C4-2B (cell line): Measurements from ENCODE around the gene GSS.

Experiments used
- H3K27ac ChIP-seq: fragments of 450-650 bp; 2 replicates; pipeline ENCODE4 v1.5.1; 2017
- ZFX ChIP-seq: fragments of 450-650 bp; IDR thresholded peaks from 2 replicates; pipeline ENCODE4 v1.6.1; 2017
- TF ChIP-seq, protein P1 (sequence below): fragments of 450-650 bp; conservative IDR thresholded peaks from 2 replicates; pipeline ENCODE4 v1.5.1; 2017; ENCODE audit warnings: mild to moderate bottlenecking

The GSS gene

DNA sequence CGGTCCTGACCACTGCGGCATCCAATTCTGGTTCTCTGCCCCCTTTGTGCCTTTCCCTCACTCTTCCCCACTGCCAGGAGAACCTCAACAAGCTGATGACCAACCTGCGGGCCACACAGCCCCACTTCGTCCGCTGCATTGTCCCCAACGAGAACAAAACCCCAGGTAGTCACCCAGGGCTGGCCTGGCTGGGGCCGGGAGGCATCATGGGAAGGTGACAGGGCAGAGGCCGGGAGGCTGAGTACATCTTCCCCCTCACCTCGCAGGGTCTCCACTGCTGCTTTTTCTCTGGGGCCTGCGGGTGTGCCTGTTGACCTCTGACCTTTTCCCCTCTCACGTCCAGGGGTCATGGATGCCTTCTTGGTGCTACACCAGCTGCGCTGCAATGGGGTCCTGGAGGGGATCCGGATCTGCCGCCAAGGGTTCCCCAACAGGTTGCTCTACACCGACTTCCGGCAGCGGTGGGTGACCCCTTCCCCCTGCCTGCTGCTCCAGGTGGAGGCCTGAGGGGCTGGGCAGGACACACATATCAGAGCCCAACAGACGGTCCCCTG, 35.1 kb upstream of the GSS start:
- H3K27ac ChIP-seq, result no peak overlapping the region
- TF ChIP-seq, protein P1, sequence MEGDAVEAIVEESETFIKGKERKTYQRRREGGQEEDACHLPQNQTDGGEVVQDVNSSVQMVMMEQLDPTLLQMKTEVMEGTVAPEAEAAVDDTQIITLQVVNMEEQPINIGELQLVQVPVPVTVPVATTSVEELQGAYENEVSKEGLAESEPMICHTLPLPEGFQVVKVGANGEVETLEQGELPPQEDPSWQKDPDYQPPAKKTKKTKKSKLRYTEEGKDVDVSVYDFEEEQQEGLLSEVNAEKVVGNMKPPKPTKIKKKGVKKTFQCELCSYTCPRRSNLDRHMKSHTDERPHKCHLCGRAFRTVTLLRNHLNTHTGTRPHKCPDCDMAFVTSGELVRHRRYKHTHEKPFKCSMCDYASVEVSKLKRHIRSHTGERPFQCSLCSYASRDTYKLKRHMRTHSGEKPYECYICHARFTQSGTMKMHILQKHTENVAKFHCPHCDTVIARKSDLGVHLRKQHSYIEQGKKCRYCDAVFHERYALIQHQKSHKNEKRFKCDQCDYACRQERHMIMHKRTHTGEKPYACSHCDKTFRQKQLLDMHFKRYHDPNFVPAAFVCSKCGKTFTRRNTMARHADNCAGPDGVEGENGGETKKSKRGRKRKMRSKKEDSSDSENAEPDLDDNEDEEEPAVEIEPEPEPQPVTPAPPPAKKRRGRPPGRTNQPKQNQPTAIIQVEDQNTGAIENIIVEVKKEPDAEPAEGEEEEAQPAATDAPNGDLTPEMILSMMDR, result no peak
- no peak for TF ChIP-seq ZFX

DNA sequence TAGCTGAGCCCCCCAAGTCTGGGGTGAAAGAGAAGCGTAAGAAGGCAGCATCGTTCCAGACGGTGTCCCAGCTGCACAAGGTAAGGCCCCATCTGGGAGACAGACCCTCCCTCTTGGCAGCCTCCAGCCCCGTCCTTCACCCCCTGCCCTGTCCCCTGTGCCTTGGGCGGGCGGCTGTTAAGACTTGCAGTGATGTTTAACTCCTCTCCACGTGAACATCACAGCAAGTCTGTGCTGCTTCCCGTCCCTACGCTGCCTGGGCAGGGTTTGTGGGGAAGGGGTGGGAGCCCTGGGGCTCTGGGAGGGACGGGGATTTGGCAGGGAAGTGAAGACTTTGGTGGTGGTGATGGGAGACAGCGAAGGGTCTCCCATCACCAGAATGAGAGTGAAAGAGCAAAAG, 34.6 kb upstream of the GSS start:
- TF ChIP-seq, protein P1, result no peak
- no peak for TF ChIP-seq ZFX
- H3K27ac ChIP-seq, result no peak overlapping the region

DNA sequence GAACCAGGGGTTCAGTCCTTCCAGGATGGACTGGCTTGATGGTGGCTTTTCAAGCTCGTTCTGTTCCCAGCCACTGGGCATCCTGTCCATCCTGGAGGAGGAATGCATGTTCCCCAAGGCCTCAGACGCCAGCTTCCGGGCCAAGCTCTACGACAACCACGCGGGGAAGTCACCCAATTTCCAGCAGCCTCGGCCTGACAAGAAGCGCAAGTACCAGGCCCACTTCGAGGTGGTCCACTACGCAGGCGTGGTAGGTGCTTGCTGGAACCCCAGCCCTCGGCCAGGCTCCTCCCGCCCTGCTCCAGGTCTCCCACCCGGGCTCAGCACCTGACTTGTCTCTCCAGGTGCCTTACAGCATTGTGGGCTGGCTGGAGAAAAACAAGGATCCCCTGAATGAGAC, 34.1 kb upstream of the GSS start:
- TF ChIP-seq ZFX, result no peak
- TF ChIP-seq, protein P1, result no peak
- no peak overlapping the region for H3K27ac ChIP-seq

DNA sequence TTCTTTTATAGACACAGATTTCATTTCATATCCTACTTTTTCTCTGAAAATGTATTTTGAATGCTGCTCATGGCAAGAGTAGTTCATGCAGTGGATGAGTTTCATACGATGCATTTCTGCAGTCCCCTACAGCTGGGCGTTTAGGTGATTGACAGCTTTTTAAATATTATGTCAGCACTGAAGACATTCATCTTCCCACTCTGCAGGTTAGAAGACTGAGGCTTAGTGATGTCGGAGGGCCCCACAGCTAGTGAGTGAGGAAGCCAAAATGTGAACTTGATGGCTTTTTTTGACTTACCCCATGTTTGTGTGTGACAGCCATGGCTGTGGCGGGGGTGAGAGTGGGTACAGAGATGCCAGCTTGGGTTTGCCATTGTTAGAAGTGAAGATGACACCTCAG, 33.5 kb upstream of the GSS start:
- H3K27ac ChIP-seq, result no peak overlapping the region
- TF ChIP-seq ZFX, result no peak
- TF ChIP-seq, protein P1, result no peak

DNA sequence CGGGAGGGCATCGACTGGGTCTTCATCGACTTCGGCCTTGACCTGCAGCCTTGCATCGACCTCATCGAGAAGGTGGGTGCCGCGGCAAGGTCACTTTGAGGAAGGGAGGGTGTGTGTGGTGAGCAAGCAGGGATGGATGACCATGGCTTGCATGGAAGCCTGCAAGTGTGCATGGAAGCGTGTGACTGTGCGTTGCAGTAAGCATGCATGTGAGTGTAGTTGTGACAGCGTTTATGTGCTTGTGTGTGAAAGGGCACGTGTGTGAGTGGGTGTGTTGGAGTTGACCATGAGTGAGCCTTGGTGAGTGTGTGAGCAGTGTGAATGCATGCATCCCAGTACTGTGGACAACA, 32.6 kb upstream of the GSS start:
- TF ChIP-seq, protein P1, result no peak
- TF ChIP-seq ZFX, result no peak
- H3K27ac ChIP-seq, result no peak overlapping the region

DNA sequence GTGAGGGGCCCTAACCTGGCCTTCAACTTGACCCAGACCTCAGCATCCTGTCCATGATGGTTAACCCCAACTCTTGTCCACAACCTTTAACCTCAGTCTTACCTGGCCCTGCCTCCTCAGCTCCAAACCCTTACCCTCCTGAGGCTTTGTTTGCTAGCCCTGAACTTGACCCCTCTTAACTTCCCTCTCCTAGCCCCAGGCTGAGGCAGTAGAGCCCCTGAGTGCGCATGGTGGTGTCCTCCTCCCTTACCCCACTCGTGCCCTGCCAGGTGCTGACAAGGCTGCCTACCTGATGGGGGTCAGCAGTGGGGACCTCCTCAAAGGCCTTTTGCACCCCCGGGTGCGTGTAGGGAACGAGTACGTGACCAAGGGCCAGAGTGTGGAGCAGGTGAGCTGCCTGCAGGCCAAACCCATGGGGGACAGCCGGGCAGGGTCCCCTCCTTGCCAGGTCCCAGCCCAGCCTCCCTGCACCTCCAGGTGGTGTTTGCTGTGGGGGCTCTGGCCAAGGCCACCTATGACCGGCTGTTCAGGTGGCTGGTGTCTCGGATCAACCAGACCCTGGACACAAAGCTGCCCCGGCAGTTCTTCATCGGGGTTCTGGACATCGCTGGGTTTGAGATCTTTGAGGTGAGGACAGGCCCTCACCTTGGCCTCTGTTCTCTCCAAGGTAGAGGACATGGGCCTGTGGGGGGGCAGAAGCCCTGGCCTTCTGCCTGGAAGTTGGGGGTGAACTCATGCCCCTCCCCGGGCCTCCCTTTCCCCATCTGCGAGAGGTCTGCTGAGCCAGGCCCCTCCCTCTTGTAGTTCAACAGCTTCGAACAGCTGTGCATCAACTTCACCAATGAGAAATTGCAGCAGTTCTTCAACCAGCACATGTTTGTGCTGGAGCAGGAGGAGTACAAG, 31.9 kb upstream of the GSS start:
- H3K27ac ChIP-seq, result no peak overlapping the region
- TF ChIP-seq, protein P1, result no peak
- no peak for TF ChIP-seq ZFX

DNA sequence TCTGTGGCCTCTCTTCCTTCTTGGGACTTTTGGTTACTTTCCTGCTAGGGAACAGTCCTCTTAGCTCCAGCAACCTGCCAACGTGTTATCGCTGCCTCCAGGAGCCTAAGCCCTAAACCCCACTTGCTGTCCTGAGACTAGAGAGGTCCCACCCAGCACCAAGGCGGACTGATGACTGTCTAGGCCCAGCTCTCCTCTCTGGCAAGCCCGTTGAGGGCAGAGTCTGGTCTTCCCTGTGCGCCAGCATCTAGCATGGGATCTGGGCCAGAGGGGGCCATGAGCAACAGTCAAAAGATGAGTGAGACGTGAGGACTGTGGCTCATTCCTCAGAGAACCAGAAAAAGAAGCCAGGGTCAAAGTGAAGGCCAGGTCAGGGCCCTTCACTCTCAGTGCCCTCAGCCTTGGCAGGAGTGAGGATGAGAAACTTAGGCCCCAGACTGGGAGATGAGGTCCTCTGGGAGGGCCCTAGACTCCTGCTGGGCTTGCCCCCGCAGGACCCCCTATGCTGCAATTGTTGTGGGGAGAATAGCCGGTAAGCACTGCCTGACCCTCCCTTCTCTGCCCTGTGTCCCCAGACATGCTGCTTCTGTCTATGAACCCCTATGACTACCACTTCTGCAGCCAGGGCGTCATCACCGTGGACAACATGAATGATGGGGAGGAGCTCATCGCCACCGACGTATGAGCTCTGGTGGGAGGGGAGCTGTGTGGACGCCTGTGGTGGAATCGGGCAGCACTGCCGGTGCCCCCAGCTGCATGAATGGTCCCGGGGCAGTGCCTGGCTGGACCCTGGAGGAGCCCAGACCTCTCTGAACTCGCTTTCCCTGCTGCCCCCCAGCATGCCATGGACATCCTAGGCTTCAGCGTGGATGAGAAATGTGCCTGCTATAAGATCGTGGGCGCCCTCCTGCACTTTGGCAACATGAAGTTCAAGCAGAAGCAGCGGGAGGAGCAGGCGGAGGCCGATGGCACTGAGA, 31.0 kb upstream of the GSS start:
- TF ChIP-seq ZFX, result no peak
- TF ChIP-seq, protein P1, result no peak
- H3K27ac ChIP-seq, result no peak overlapping the region
